Sigmoid colon (tissue), 7 donors: ENCODE data around the gene MAGEA4. TPM values are rescaled to one million over a fixed set of nuclear protein-coding genes. Genes with fewer than 3 reads are reported as not detected.

Experiments used
- DNase-seq: peaks from one replicate; pipeline ENCODE4 v3.0.0-alpha.2; 2019
- H3K27ac ChIP-seq, 4 donors: fragments of 200-600 bp; sonication (generic); one replicate each; pipeline ENCODE4 v1.5.1; 2016 to 2019; ENCODE audit warnings: mild to moderate bottlenecking in 1 of 4
- H3K27me3 ChIP-seq, 3 donors: fragments of 200-600 bp; sonication (generic); one replicate each; pipeline ENCODE4 v1.5.1; 2019; ENCODE audit warnings: mild to moderate bottlenecking in 1 of 3
- H3K36me3 ChIP-seq, 4 donors: fragments of 200-600 bp; sonication (generic); one replicate each; pipeline ENCODE4 v1.5.1; 2016 to 2019
- H3K4me1 ChIP-seq, 4 donors: fragments of 200-600 bp; sonication (generic); one replicate each; pipeline ENCODE4 v1.5.1; 2017 to 2019
- H3K4me3 ChIP-seq, 4 donors: fragments of 200-600 bp; sonication (generic); one replicate each; pipeline ENCODE4 v1.5.1; 2017 to 2019; ENCODE audit warnings: mild to moderate bottlenecking in 2 of 4, moderate library complexity in 1 of 4
- H3K9me3 ChIP-seq, 4 donors: fragments of 200-600 bp in 3 of 4; sonication (generic) in 3 of 4; one replicate each; pipeline versions ENCODE4 v1.5.1 to v1.6.1; 2013 to 2019
- CTCF ChIP-seq, 4 experiments: fragments of 450-650 bp in 3 of 4; fragments of 200-600 bp in 1 of 4; IDR thresholded peaks; one replicate each; pipeline ENCODE4 v1.5.1; 2016 to 2019; ENCODE audit warnings: antibody characterized with exemption in 4 of 4, mild to moderate bottlenecking in 3 of 4, moderate library complexity in 2 of 4
- EP300 ChIP-seq, 4 donors: sonication (generic); formaldehyde crosslinking; IDR thresholded peaks; one replicate each; pipeline ENCODE4 v1.6.1; 2017; ENCODE audit warnings: antibody characterized with exemption in 4 of 4
- POLR2A ChIP-seq, 2 donors: fragments of 450-650 bp; IDR thresholded peaks; one replicate each; pipeline ENCODE4 v1.6.1; 2016; ENCODE audit warnings: antibody characterized with exemption in 2 of 2, mild to moderate bottlenecking in 2 of 2, moderate library complexity in 2 of 2
- POLR2AphosphoS5 ChIP-seq, 4 donors: sonication (generic); formaldehyde crosslinking; IDR thresholded peaks; one replicate each; pipeline ENCODE4 v1.6.1; 2017; ENCODE audit warnings: antibody characterized with exemption in 4 of 4
- WGBS, 2 donors: extraction: QIAGEN DNeasy Blood & Tissue Kit; methylation state at CpG; one replicate each; pipeline ENCODE4 v1.1.7; 2013; 5-methylcytosine and 5-hydroxymethylcytosine counted together
- intact Hi-C: fragments of 100-400 bp; cut with DNase I; formaldehyde crosslinking; loops from one replicate; pipeline ENCODE4 v1.15.1; 2023
- polyA plus RNA-seq, 3 donors: library from polyadenylated mRNA; stranded (reverse); fragments of 200-250 nt; gene quantifications; one replicate each; pipeline ENCODE4 v1.2.3, GENCODE V29; 2013
- total RNA-seq, 4 donors: library from RNA; depleted of rRNA; stranded (reverse); fragments of >200 nt; gene quantifications; one replicate each; pipeline ENCODE4 v1.1.0, GENCODE V29; 2016
- donor health status: healthy with polysubstance abuse.
- donor health status: Bipolar disorder and iron deficiency.
- donor health status: healthy.

MAGEA4 gene
- total and polyA plus RNA-seq, 7 donors: not detected

GRCh38 chrX:151973851-151974335, 61.2 kb downstream of the MAGEA4 start:
- Histone ChIP-seq H3K36me3 (peaks cover 0 to 1% (median 0%) of the 10 kb centered on the region in 4 donors), H3K27me3 (no peaks in the 10 kb centered on the region), H3K27ac (peak overlapping the region; percentile 56 to 73 (median 64)), H3K9me3 (no peaks in the 10 kb centered on the region), H3K4me1 (peaks cover 0 to 6% (median 0%) of the 10 kb centered on the region in 4 donors), H3K4me3 (peak overlapping the region; percentile 32 to 57 (median 53))
- TF ChIP-seq POLR2AphosphoS5 (IDR thresholded peaks at IDR 0.05) (no peak), CTCF (IDR thresholded peaks at IDR 0.05) (no peak), EP300 (IDR thresholded peaks at IDR 0.05) (no peak), POLR2A (IDR thresholded peaks at IDR 0.05) (no peak)
- intact Hi-C loops: no loop called here
- no peak for DNase-seq
- WGBS, 2 donors: 2 to 9% methylated on average over 21 of the region's 21 CpGs

Other genes starting within 250 kb of the MAGEA4 start
- gene PRRG3, start 217.4 kb upstream of the MAGEA4 start, total RNA-seq: 1 to 10 TPM in 3 of 4 donors, under 1 TPM in 1; 0.71 to 5.8 (median 2.2) TPM
- 1 to 10 TPM in 1 of 3 donors, under 1 TPM in 1, not detected in 1; 0.34 to 1.8 TPM for gene PRRG3, start 217.4 kb upstream of the MAGEA4 start, polyA plus RNA-seq
- not detected for gene FATE1, start 196.9 kb upstream of the MAGEA4 start, total RNA-seq
- under 1 TPM in 1 of 3 donors, not detected in 2; 0.06 TPM for gene FATE1, start 196.9 kb upstream of the MAGEA4 start, polyA plus RNA-seq
- not detected for gene CNGA2, start 178.1 kb upstream of the MAGEA4 start, total RNA-seq
- under 1 TPM in 1 of 3 donors, not detected in 2; under 0.01 TPM for gene CNGA2, start 178.1 kb upstream of the MAGEA4 start, polyA plus RNA-seq
- gene GABRE, start 61.8 kb downstream of the MAGEA4 start, total RNA-seq: 10 to 100 TPM in 3 of 4 donors, 1 to 10 TPM in 1; 5.4 to 18.0 (median 12.6) TPM
- 1 to 10 TPM in 1 of 3 donors, under 1 TPM in 2; 0.23 to 4.1 (median 0.60) TPM for gene GABRE, start 61.8 kb downstream of the MAGEA4 start, polyA plus RNA-seq
- gene MAGEA10, start 225.7 kb downstream of the MAGEA4 start, total RNA-seq: not detected
- gene MAGEA10, start 225.7 kb downstream of the MAGEA4 start, polyA plus RNA-seq: not detected